Muscle layer of colon (tissue), 2 donors: ENCODE measurements around the gene SLC15A1.

Experiments
- H3K27ac ChIP-seq: one replicate; pipeline ENCODE4 v1.7.0; 2013; ENCODE audit warnings: low read depth, mild to moderate bottlenecking, low read length, moderate library complexity
- H3K27me3 ChIP-seq, 2 donors: one replicate each; pipeline ENCODE4 v1.7.0; 2013; ENCODE audit warnings: low read length in 2 of 2, mild to moderate bottlenecking in 2 of 2; ENCODE audit not compliant: insufficient read depth in 2 of 2, control insufficient read depth in 1 of 2
- H3K36me3 ChIP-seq: one replicate; pipeline ENCODE4 v1.7.0; 2013; ENCODE audit warnings: mild to moderate bottlenecking, low read length; ENCODE audit not compliant: insufficient read depth
- H3K4me1 ChIP-seq: one replicate; pipeline ENCODE4 v1.7.0; 2013; ENCODE audit warnings: mild to moderate bottlenecking, low read length; ENCODE audit not compliant: insufficient read depth
- H3K4me3 ChIP-seq, 2 donors: one replicate each; pipeline ENCODE4 v1.7.0; 2013; ENCODE audit warnings: low read length in 2 of 2, low read depth in 1 of 2, mild to moderate bottlenecking in 1 of 2, moderate library complexity in 1 of 2
- H3K9ac ChIP-seq: one replicate; pipeline ENCODE4 v1.7.0; 2013; ENCODE audit warnings: low read length
- H3K9me3 ChIP-seq: one replicate; pipeline ENCODE4 v1.7.0; 2013; ENCODE audit warnings: mild to moderate bottlenecking, low read length
- donor health status: abdominal sarcoma.
- donor health status: Adenocarcinoma of cecum.

Gene SLC15A1

GRCh38 chr13:98792321-98792720 lies 39.8 kb upstream of the SLC15A1 start:
- Histone ChIP-seq H3K4me3 (no peak overlapping the region), H3K9ac (no peak overlapping the region), H3K27me3 (no peaks in the 10 kb centered on the region), H3K9me3 (no peaks in the 10 kb centered on the region), H3K27ac (no peak overlapping the region), H3K4me1 (peaks cover 4% of the 10 kb centered on the region), H3K36me3 (peaks cover 35% of the 10 kb centered on the region)

GRCh38 chr13:98791611-98792010 lies 39.1 kb upstream of the SLC15A1 start:
- no peaks in the 10 kb centered on the region for H3K9me3 ChIP-seq
- H3K36me3 ChIP-seq: peaks cover 28% of the 10 kb centered on the region
- no peak overlapping the region for H3K27ac ChIP-seq
- H3K4me3 ChIP-seq: no peak overlapping the region
- no peaks in the 10 kb centered on the region for H3K27me3 ChIP-seq
- no peak overlapping the region for H3K9ac ChIP-seq
- H3K4me1 ChIP-seq: peaks cover 4% of the 10 kb centered on the region

GRCh38 chr13:98787996-98788395 lies 35.5 kb upstream of the SLC15A1 start:
- Histone ChIP-seq H3K4me1 (peaks cover 4% of the 10 kb centered on the region), H3K27me3 (no peaks in the 10 kb centered on the region), H3K27ac (no peak overlapping the region), H3K36me3 (no peaks in the 10 kb centered on the region), H3K9ac (no peak overlapping the region), H3K9me3 (no peaks in the 10 kb centered on the region), H3K4me3 (no peak overlapping the region)

- H3K27ac ChIP-seq: no peak overlapping the region
- H3K36me3 ChIP-seq: no peaks in the 10 kb centered on the region
- H3K4me3 ChIP-seq: no peak overlapping the region
- H3K9ac ChIP-seq: no peak overlapping the region
- H3K9me3 ChIP-seq: no peaks in the 10 kb centered on the region
- H3K4me1 ChIP-seq: peaks cover 2% of the 10 kb centered on the region
- no peaks in the 10 kb centered on the region for H3K27me3 ChIP-seq
Measured at GRCh38 chr13:98787173-98787572, 34.7 kb upstream of the SLC15A1 start.

GRCh38 chr13:98786023-98786422 lies 33.6 kb upstream of the SLC15A1 start:
- H3K4me3 ChIP-seq: no peak overlapping the region
- no peaks in the 10 kb centered on the region for H3K4me1 ChIP-seq
- no peak overlapping the region for H3K9ac ChIP-seq
- no peaks in the 10 kb centered on the region for H3K27me3 ChIP-seq
- no peak overlapping the region for H3K27ac ChIP-seq
- H3K36me3 ChIP-seq: no peaks in the 10 kb centered on the region
- no peaks in the 10 kb centered on the region for H3K9me3 ChIP-seq

GRCh38 chr13:98785405-98785804 lies 32.9 kb upstream of the SLC15A1 start:
- no peaks in the 10 kb centered on the region for H3K4me1 ChIP-seq
- no peaks in the 10 kb centered on the region for H3K36me3 ChIP-seq
- no peak overlapping the region for H3K4me3 ChIP-seq
- H3K27me3 ChIP-seq: no peaks in the 10 kb centered on the region
- no peak overlapping the region for H3K9ac ChIP-seq
- H3K9me3 ChIP-seq: no peaks in the 10 kb centered on the region
- no peak overlapping the region for H3K27ac ChIP-seq

GRCh38 chr13:98784666-98785065 lies 32.2 kb upstream of the SLC15A1 start:
- no peak overlapping the region for H3K9ac ChIP-seq
- H3K4me3 ChIP-seq: no peak overlapping the region
- H3K36me3 ChIP-seq: no peaks in the 10 kb centered on the region
- no peaks in the 10 kb centered on the region for H3K4me1 ChIP-seq
- H3K9me3 ChIP-seq: no peaks in the 10 kb centered on the region
- H3K27ac ChIP-seq: no peak overlapping the region
- H3K27me3 ChIP-seq: no peaks in the 10 kb centered on the region

GRCh38 chr13:98783856-98784478 lies 31.5 kb upstream of the SLC15A1 start:
- Histone ChIP-seq H3K4me3 (no peak overlapping the region), H3K9ac (no peak overlapping the region), H3K36me3 (no peaks in the 10 kb centered on the region), H3K27me3 (no peaks in the 10 kb centered on the region), H3K9me3 (no peaks in the 10 kb centered on the region), H3K27ac (no peak overlapping the region), H3K4me1 (no peaks in the 10 kb centered on the region)

GRCh38 chr13:98782654-98783053 lies 30.2 kb upstream of the SLC15A1 start:
- H3K9ac ChIP-seq: no peak overlapping the region
- H3K27ac ChIP-seq: no peak overlapping the region
- no peaks in the 10 kb centered on the region for H3K9me3 ChIP-seq
- H3K36me3 ChIP-seq: no peaks in the 10 kb centered on the region
- no peaks in the 10 kb centered on the region for H3K4me1 ChIP-seq
- H3K27me3 ChIP-seq: no peaks in the 10 kb centered on the region
- no peak overlapping the region for H3K4me3 ChIP-seq

- Histone ChIP-seq H3K4me3 (no peak overlapping the region), H3K9me3 (no peaks in the 10 kb centered on the region), H3K9ac (no peak overlapping the region), H3K27me3 (no peaks in the 10 kb centered on the region), H3K27ac (no peak overlapping the region), H3K36me3 (no peaks in the 10 kb centered on the region), H3K4me1 (no peaks in the 10 kb centered on the region)
Measured at GRCh38 chr13:98781905-98782304, 29.4 kb upstream of the SLC15A1 start.

- Histone ChIP-seq H3K9ac (no peak overlapping the region), H3K4me3 (no peak overlapping the region), H3K36me3 (no peaks in the 10 kb centered on the region), H3K27me3 (no peaks in the 10 kb centered on the region), H3K4me1 (no peaks in the 10 kb centered on the region), H3K27ac (no peak overlapping the region), H3K9me3 (no peaks in the 10 kb centered on the region)
Measured at GRCh38 chr13:98781470-98781869, 29.0 kb upstream of the SLC15A1 start.

GRCh38 chr13:98781045-98781444 lies 28.6 kb upstream of the SLC15A1 start:
- Histone ChIP-seq H3K4me1 (no peaks in the 10 kb centered on the region), H3K4me3 (no peak overlapping the region), H3K9ac (no peak overlapping the region), H3K27me3 (no peaks in the 10 kb centered on the region), H3K9me3 (no peaks in the 10 kb centered on the region), H3K36me3 (no peaks in the 10 kb centered on the region), H3K27ac (no peak overlapping the region)
